ENCODE data around the gene SIGMAR1. TPM values are rescaled to one million over a fixed set of nuclear protein-coding genes. Genes with fewer than 3 reads are reported as not detected.

Gene SIGMAR1
- total RNA-seq, 4 donors from 2014 or later: 63.5 to 138 (median 111) TPM

DNA sequence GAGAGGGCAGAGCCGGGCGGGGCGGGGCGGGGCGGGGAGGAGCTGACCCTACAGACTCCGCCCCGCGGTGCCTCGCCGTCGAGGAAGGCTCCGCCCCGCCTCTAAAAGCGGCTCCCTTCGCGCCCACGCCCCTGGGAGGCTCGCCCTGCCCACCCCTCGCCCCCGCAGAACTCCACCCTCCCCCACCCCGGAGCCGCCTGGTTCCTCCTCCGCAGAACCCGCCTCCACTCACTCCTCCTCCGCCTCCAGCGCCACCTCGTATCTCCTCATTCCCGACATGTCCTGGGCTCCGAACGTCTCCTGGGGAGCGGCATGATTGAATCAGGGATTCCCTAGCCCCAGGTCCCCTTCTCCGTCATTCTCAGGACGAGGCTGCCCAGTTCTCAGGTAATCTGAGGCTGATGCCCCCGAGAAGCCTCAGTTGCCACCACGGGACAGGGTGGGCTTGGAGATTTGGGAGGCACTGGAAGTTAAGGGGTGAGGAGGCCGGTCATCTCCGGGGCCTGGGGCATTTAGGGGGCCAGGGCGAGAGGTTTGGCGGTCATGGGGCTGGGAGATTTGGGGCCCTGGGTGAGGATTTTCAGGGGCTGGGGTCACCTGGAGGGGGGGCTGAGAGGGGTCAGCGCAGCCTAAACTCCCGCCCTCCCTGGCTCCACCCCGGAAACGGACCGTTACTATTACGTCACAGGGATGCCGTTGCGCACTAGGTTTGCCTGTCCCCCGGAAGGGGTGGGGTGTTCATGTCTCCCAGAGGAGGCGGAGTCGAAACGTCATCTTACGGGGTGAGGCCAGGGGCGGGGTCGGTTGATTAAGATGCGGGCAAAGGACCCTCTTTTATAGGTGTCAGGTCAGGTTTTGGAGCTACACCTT lies 28.0 kb upstream of the SIGMAR1 start:
- DNase-seq: peak; percentile 88 to 97 (median 97)
- peak overlapping the region; percentile 86 to 98 (median 93) for H3K27ac ChIP-seq

DNA sequence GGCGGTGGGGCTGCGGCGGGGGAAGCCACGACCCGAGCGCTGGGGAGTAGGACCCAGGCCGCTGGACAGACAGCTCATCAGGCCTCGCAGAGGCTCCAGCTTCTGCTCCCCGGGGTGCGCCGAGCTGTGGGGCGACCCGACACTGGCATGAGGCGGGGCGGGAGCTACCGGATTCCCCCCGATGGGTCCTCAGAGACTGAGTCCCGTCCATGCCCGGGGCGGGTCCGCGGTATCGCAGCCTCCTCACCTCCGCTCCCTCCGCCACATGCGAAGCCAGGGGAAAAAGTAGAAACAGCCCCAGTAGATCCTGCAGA lies 27.4 kb upstream of the SIGMAR1 start:
- DNase-seq: no peak
- Histone ChIP-seq H3K4me1 (peaks cover 0 to 7% (median 6%) of the 10 kb centered on the region in 4 donors), H3K4me3 (peak overlapping the region; percentile 45 to 86 (median 64)), H3K36me3 (no peaks in the 10 kb centered on the region), H3K9me3 (no peaks in the 10 kb centered on the region), H3K27ac (peak overlapping the region; percentile 86 to 98 (median 93)), H3K27me3 (no peaks in the 10 kb centered on the region)
- no peak for TF ChIP-seq POLR2A (IDR thresholded peaks at IDR 0.05)

More for the DNA sequence above, 28.0 kb upstream of the SIGMAR1 start:
- Histone ChIP-seq H3K4me3 (peak overlapping the region; percentile 45 to 86 (median 64)), H3K36me3 (no peaks in the 10 kb centered on the region), H3K4me1 (peaks cover 0 to 7% (median 6%) of the 10 kb centered on the region in 4 donors), H3K27me3 (no peaks in the 10 kb centered on the region), H3K9me3 (no peaks in the 10 kb centered on the region)
- TF ChIP-seq POLR2A (IDR thresholded peaks at IDR 0.05): peak; percentile 90 to 93
- TF ChIP-seq, protein P1, sequence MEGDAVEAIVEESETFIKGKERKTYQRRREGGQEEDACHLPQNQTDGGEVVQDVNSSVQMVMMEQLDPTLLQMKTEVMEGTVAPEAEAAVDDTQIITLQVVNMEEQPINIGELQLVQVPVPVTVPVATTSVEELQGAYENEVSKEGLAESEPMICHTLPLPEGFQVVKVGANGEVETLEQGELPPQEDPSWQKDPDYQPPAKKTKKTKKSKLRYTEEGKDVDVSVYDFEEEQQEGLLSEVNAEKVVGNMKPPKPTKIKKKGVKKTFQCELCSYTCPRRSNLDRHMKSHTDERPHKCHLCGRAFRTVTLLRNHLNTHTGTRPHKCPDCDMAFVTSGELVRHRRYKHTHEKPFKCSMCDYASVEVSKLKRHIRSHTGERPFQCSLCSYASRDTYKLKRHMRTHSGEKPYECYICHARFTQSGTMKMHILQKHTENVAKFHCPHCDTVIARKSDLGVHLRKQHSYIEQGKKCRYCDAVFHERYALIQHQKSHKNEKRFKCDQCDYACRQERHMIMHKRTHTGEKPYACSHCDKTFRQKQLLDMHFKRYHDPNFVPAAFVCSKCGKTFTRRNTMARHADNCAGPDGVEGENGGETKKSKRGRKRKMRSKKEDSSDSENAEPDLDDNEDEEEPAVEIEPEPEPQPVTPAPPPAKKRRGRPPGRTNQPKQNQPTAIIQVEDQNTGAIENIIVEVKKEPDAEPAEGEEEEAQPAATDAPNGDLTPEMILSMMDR (IDR thresholded peaks at IDR 0.05): no peak

DNA sequence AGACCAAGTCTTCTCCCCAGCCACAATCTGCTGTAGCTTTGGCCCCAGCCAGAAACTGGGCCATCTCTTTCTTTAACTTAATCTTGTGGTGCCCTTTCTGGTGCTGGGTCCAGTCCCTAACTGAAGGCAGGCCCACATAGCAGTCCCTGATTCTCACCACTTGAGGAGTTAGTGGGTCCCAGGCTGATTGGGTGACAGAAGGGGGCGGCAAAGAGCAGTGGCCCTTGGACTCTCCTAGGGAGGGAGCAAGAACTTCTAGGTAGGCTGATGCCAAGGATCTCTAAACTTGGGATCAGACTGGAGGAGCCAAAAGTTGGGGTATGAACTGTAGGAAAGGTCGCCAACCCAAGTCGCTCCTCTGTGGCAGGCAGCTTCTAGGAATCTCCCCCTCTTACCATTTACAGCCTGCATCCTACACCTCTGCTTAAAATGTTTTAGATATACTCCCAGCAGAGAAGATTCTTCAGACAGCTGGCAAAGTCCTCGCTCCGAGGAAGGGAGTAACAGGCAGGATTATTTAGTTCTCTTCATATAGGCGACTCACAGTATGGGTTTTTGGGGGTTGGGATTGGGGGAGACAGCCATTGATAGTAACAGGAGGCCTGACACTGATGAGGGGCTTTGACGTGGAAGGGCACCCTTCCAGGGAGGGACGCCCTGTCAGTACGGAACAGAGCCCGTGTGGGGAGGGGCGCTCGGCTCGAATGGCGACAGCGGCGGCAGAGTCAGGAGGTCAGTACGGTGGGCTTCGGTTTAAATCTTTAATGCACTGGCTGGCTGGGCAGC lies 26.9 kb upstream of the SIGMAR1 start:
- Histone ChIP-seq H3K9me3 (no peaks in the 10 kb centered on the region), H3K27ac (peak overlapping the region; percentile 86 to 98 (median 93)), H3K27me3 (no peaks in the 10 kb centered on the region), H3K4me3 (peak overlapping the region; percentile 45 to 86 (median 64)), H3K36me3 (no peaks in the 10 kb centered on the region), H3K4me1 (peaks cover 0 to 7% (median 6%) of the 10 kb centered on the region in 4 donors)
- DNase-seq: peak; percentile 81 to 93 (median 90)
- TF ChIP-seq, protein P1 (IDR thresholded peaks at IDR 0.05): peak; percentile 66 to 89 (median 83)
- peak in 1 of 2 donors; percentile 14 for TF ChIP-seq POLR2A (IDR thresholded peaks at IDR 0.05)

DNA sequence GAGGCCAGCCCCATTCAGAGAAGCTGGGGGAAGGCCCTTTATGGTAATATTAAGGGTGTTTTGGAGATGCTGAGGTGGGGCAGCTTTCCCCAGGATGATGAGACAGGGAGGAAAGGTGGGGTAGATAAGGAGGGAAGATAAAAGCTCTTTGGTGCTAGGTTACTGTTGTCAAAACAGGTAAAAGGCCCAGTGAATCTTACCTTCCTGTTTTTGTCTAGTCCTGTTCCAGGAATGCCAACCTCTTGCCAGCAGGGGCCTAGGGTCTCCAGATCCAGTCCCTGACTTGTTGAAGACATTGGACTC lies 25.7 kb upstream of the SIGMAR1 start:
- H3K36me3 ChIP-seq: no peaks in the 10 kb centered on the region
- TF ChIP-seq POLR2A (IDR thresholded peaks at IDR 0.05): no peak
- TF ChIP-seq, protein P1 (IDR thresholded peaks at IDR 0.05): no peak
- H3K27me3 ChIP-seq: no peaks in the 10 kb centered on the region
- no peak overlapping the region for H3K4me3 ChIP-seq
- DNase-seq: no peak
- H3K27ac ChIP-seq: peak overlapping the region in 1 of 4 donors; percentile 1
- H3K4me1 ChIP-seq: peaks cover 0 to 7% (median 6%) of the 10 kb centered on the region in 4 donors
- no peaks in the 10 kb centered on the region for H3K9me3 ChIP-seq

DNA sequence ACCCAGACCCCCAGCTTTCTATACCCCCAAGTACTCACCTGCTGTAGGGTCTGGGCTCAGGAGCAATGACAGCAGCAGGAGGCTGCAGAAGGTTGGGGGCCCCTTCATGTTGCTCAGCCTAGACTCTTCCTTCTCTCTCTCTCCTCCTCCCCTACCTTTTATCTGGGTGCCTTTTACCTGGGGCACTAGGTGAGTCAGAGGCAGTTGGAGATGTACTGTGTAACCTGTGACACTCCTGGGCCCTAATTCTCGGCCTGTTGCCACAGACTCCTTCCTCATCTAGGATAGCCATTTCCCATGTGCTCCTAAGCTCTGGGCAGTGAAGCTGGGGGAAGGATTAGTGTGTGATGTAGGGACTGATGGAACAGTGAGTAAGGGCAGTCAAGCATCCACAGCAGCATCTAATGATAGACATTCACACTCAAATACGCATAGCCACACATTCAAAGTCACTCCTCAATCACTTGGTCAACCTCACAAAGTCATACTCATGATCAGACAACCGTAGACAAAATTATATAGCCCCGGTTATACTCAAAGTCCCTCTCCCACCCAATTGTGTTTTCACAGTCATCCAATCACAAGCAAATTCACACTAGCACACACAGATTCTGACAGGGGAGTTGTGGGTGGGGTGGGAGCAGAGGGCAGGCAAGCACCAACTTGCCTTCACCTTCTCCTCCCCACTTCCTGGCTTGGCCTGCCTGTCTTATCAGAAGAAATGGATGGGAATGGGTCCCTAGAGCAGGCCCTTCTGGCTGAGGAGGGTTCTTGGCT lies 25.1 kb upstream of the SIGMAR1 start, which contains the start of gene CCL27:
Gene CCL27 (minus strand): TSS at position 132 of the 777 bp plus-strand sequence. CDS start 24 bp downstream, at position 108.
- DNase-seq: no peak
- no peaks in the 10 kb centered on the region for H3K27me3 ChIP-seq
- peaks cover 0 to 7% (median 6%) of the 10 kb centered on the region in 4 donors for H3K4me1 ChIP-seq
- TF ChIP-seq, protein P1 (IDR thresholded peaks at IDR 0.05): no peak
- TF ChIP-seq POLR2A (IDR thresholded peaks at IDR 0.05): no peak
- H3K27ac ChIP-seq: peak within 1 kb of the TSS in 1 of 4 donors; percentile 1
- H3K4me3 ChIP-seq: no peak within 1 kb of the TSS
- no peaks in the 10 kb centered on the region for H3K36me3 ChIP-seq
- H3K9me3 ChIP-seq: no peaks in the 10 kb centered on the region
